Colonic mucosa (tissue), 4 donors: ENCODE data around the gene MTOR. TPM values are rescaled to one million over a fixed set of nuclear protein-coding genes. Genes with fewer than 3 reads are reported as not detected.

Experiments used
- DNase-seq: peaks from one replicate; pipeline ENCODE4 v3.0.0-alpha.2; 2020
- H3K27ac ChIP-seq: fragments of 200-600 bp; one replicate; pipeline ENCODE4 v1.8.0; 2021
- H3K27me3 ChIP-seq: fragments of 200-600 bp; one replicate; pipeline ENCODE4 v1.8.0; 2021
- H3K36me3 ChIP-seq: fragments of 200-600 bp; one replicate; pipeline ENCODE4 v1.8.0; 2021
- H3K4me1 ChIP-seq: fragments of 200-600 bp; one replicate; pipeline ENCODE4 v1.8.0; 2021; ENCODE audit warnings: mild to moderate bottlenecking
- H3K4me3 ChIP-seq: fragments of 200-600 bp; one replicate; pipeline ENCODE4 v1.8.0; 2021
- H3K9ac ChIP-seq, 2 donors: one replicate each; pipeline ENCODE4 v1.7.0; 2013; ENCODE audit warnings: control low read depth in 2 of 2, low read depth in 2 of 2, low read length in 2 of 2
- H3K9me3 ChIP-seq: fragments of 200-600 bp; one replicate; pipeline ENCODE4 v1.8.0; 2021
- intact Hi-C: fragments of 100-400 bp; cut with DNase I; formaldehyde crosslinking; loops from one replicate; pipeline ENCODE4 v1.14.1; 2022
- total RNA-seq, 2 donors: library from RNA; stranded (reverse); fragmentation: NEBNext Ultra II Directional in 1 of 2; extraction: Animal tissue kit (Norgen Biotek cat#: 25700) in 1 of 2; gene quantifications; one replicate each; pipeline ENCODE4 v1.2.1, GENCODE V29; 2021
- TF ChIP-seq, protein P1 (sequence below): fragments of 200-600 bp; IDR thresholded peaks from one replicate; pipeline ENCODE4 v1.8.0; 2022; ENCODE audit warnings: antibody characterized with exemption, mild to moderate bottlenecking
- donor health status: healthy.
- donor health status: DM: no; HTN: no; CAD: no.
- donor health status: DM: no; HTN: no; CAD: no.

The MTOR gene
- total RNA-seq, 2 donors from 2014 or later: 29.9 to 50.2 TPM

DNA sequence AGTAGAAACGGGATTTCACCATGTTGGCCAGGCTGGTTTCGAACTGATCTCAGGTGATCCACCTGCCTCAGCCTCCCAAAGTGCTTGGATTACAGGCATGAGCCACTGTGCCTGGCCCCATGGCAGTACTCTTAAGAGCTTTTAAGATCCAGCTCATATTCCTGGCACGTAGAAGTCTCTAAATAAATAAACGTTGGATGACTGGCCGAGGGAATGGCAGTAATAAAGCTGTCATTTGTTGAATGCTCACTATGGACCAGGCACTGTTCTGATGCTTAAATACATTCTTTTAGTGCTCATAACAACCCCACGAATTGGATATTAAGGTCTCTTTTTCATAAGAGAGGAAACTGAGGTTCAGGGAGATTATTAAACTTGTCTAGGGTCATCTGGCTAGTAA, 31.5 kb upstream of the MTOR start:
- TF ChIP-seq, protein P1, sequence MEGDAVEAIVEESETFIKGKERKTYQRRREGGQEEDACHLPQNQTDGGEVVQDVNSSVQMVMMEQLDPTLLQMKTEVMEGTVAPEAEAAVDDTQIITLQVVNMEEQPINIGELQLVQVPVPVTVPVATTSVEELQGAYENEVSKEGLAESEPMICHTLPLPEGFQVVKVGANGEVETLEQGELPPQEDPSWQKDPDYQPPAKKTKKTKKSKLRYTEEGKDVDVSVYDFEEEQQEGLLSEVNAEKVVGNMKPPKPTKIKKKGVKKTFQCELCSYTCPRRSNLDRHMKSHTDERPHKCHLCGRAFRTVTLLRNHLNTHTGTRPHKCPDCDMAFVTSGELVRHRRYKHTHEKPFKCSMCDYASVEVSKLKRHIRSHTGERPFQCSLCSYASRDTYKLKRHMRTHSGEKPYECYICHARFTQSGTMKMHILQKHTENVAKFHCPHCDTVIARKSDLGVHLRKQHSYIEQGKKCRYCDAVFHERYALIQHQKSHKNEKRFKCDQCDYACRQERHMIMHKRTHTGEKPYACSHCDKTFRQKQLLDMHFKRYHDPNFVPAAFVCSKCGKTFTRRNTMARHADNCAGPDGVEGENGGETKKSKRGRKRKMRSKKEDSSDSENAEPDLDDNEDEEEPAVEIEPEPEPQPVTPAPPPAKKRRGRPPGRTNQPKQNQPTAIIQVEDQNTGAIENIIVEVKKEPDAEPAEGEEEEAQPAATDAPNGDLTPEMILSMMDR: no peak
- Histone ChIP-seq H3K4me3 (no peak overlapping the region), H3K27me3 (no peaks in the 10 kb centered on the region), H3K4me1 (no peaks in the 10 kb centered on the region), H3K27ac (no peak overlapping the region), H3K9me3 (no peaks in the 10 kb centered on the region), H3K36me3 (no peaks in the 10 kb centered on the region), H3K9ac (no peak overlapping the region)
- intact Hi-C loops: no loop called here
- DNase-seq: no peak

DNA sequence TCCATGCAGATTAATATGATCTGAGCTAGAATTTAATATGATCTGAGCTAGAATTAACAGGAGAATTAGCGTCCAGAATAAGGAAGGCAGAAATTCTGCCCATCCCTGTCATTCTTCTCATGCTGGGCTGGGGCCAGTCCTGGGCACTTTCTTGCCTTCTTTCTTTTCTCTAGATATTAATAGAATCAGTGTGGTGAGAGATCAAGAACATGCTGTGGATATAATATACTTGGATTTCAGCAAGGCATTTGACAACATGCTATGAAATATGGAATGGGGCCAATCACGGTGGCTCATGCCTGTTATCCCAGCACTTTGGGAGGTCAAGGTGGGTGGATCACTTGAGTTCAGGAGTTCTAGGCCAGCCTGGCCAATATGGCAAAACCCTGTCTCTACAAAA, 28.7 kb upstream of the MTOR start:
- TF ChIP-seq, protein P1: no peak
- Histone ChIP-seq H3K9me3 (no peaks in the 10 kb centered on the region), H3K27ac (no peak overlapping the region), H3K27me3 (no peaks in the 10 kb centered on the region), H3K9ac (no peak overlapping the region), H3K4me3 (no peak overlapping the region), H3K36me3 (no peaks in the 10 kb centered on the region), H3K4me1 (no peaks in the 10 kb centered on the region)
- no peak for DNase-seq
- intact Hi-C loops: no loop called here

DNA sequence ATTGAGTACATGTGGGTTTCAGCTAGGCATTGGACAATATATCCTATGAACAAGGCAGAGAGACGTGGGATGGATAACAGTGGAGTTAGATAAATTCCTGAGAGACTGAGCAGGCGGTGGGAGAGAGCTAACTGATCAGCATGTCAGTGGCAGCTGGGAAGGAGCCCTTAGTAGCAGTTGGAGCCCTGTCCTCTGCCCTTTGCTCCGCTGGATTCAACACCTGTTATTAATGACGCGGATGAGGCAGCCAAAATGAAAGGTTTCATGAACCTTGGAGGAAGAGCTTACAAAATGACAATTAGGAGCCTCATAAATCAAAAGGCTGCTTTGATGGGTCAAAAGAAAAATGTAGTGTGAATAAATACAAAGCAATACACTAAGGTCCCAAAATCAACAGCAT, 26.7 kb upstream of the MTOR start:
- no peaks in the 10 kb centered on the region for H3K9me3 ChIP-seq
- intact Hi-C loops: no loop called here
- no peak overlapping the region for H3K9ac ChIP-seq
- H3K4me3 ChIP-seq: no peak overlapping the region
- TF ChIP-seq, protein P1: no peak
- no peaks in the 10 kb centered on the region for H3K27me3 ChIP-seq
- no peaks in the 10 kb centered on the region for H3K4me1 ChIP-seq
- H3K27ac ChIP-seq: no peak overlapping the region
- no peaks in the 10 kb centered on the region for H3K36me3 ChIP-seq
- no peak for DNase-seq

DNA sequence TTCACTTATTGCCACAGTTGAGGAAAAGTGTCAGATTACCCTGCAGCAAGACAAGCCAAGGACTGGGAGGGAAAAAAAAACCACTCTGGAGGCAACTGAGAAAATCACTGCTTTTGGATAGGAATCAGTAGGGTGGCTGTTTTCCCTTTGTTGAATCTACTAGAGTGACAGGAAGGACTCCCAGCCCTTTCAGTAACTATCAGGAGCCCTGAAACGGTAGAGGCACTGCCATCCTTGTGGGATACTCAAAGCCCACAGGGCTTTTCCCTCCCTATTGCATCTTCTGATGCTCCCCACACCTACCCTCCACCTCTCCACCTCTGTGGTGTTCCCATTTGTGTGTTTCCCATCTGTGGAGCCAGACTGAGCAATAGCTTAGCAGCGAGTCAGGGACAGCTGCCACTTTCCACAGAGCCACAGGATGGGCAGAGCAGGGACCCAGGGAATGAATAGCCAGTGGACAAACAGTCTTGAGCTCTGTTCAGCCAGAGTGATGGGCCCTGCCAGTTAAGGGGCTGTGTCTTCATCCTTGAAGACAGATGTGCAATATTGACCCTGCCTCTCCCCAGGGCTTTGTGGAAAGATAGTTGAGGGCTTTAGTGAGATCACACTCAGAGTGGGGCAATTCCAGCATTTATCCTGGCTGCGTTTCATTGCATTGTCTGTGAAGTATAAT, 24.5 kb upstream of the MTOR start:
- H3K4me1 ChIP-seq: no peaks in the 10 kb centered on the region
- no peaks in the 10 kb centered on the region for H3K9me3 ChIP-seq
- intact Hi-C loops: no loop called here
- no peak for DNase-seq
- no peaks in the 10 kb centered on the region for H3K36me3 ChIP-seq
- H3K27me3 ChIP-seq: no peaks in the 10 kb centered on the region
- no peak overlapping the region for H3K4me3 ChIP-seq
- H3K27ac ChIP-seq: no peak overlapping the region
- no peak overlapping the region for H3K9ac ChIP-seq
- TF ChIP-seq, protein P1: no peak

DNA sequence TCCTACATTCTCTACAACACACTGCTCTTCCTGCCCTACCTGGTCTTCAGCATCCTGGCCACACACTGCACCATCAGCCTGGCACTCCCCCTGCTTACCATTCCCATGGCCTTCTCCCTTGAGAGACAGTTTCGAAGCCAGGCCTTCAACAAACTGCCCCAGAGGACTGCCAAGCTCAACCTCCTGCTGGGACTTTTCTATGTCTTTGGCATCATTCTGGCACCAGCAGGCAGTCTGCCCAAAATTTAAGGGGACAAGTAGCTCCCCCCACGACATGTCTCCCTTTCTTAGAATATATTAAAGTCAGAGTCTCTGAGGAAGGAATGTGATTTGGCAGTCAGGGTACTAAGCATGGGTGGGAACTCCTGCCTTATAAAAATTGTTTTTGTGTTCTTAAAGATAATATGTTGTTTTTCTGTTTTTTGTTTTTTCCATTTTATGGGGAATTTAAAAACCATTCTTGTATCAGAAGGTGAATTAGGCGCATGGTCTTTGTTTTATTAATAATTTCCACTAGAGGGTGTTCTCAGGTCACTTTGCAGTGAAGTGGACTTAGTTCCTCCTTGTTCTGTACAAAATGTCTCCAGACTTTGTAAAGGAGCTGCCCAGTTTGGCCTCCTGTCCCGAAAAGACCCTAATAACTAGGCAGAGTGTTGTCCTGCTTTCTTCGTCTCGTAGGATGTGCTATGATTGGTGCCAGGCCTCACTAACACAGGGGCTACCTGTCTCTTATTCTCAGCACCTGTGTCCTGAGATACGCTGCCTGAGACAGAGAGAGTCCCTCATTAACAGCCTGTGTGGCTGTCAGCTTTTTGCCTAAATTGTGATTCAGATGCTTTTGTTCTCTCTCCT, 23.8 kb upstream of the MTOR start:
- DNase-seq: no peak
- Histone ChIP-seq H3K27me3 (no peaks in the 10 kb centered on the region), H3K4me1 (no peaks in the 10 kb centered on the region), H3K9me3 (no peaks in the 10 kb centered on the region), H3K4me3 (no peak overlapping the region), H3K9ac (no peak overlapping the region), H3K27ac (no peak overlapping the region), H3K36me3 (no peaks in the 10 kb centered on the region)
- TF ChIP-seq, protein P1: no peak
- intact Hi-C loops: no loop called here
